Activated CD4-positive, alpha-beta T cell treated with anti-CD3 and anti-CD28 coated beads, Interleukin-2, amount 50 U/mL, for 4 hours (primary cell): ENCODE data around the gene HOXC11.

Experiments used
- DNase-seq, 2 experiments: peaks; one replicate each; pipeline ENCODE4 v3.0.0-alpha.2; 2020

HOXC11 gene

GRCh38 chr12:53959314-53959713, 13.6 kb upstream of the HOXC11 start:
- no peak for DNase-seq

- no peak for DNase-seq
Observed at GRCh38 chr12:53960187-53961024, 12.5 kb upstream of the HOXC11 start.

GRCh38 chr12:53961025-53961761, 11.7 kb upstream of the HOXC11 start:
- DNase-seq, result no peak

GRCh38 chr12:53963005-53963404, 9.9 kb upstream of the HOXC11 start:
- no peak for DNase-seq

GRCh38 chr12:53963434-53964314, 9.3 kb upstream of the HOXC11 start:
- no peak for DNase-seq

GRCh38 chr12:53964315-53964713, 8.6 kb upstream of the HOXC11 start:
- no peak for DNase-seq

GRCh38 chr12:53965281-53966084, 7.4 kb upstream of the HOXC11 start:
- DNase-seq, result no peak

GRCh38 chr12:53966085-53966384, 6.9 kb upstream of the HOXC11 start:
- DNase-seq, result no peak

GRCh38 chr12:53966385-53967133, 6.4 kb upstream of the HOXC11 start:
- DNase-seq, result no peak

- no peak for DNase-seq
Observed at GRCh38 chr12:53967421-53967925, 5.5 kb upstream of the HOXC11 start.

- no peak for DNase-seq
Observed at GRCh38 chr12:53968214-53969127, 4.5 kb upstream of the HOXC11 start.

GRCh38 chr12:53969588-53970259, 3.2 kb upstream of the HOXC11 start:
- no peak for DNase-seq

GRCh38 chr12:53970451-53970850, 2.5 kb upstream of the HOXC11 start:
- no peak for DNase-seq

GRCh38 chr12:53971129-53971528, 1.8 kb upstream of the HOXC11 start:
- no peak for DNase-seq

- DNase-seq, result no peak
Observed at GRCh38 chr12:53971686-53972085, 1.2 kb upstream of the HOXC11 start.

- no peak for DNase-seq
Observed at GRCh38 chr12:53972152-53972702, 699 bp upstream of the HOXC11 start.

- no peak for DNase-seq
Observed at GRCh38 chr12:53973236-53974042, 513 bp downstream of the HOXC11 start.
